IPS DF 4.7 (cell line): ENCODE data around the gene THSD7B.
"Not testable (repeated sequence)": the region's sequence is repeated elsewhere in the genome, so short reads cannot be mapped to it uniquely, and the experiment has no call there.

ENCODE experiments used
- DNase-seq: peaks from one replicate; pipeline ENCODE4 v3.0.0-alpha.2; 2013; ENCODE audit warnings: low spot score; ENCODE audit errors: extremely low read depth

THSD7B gene

DNA sequence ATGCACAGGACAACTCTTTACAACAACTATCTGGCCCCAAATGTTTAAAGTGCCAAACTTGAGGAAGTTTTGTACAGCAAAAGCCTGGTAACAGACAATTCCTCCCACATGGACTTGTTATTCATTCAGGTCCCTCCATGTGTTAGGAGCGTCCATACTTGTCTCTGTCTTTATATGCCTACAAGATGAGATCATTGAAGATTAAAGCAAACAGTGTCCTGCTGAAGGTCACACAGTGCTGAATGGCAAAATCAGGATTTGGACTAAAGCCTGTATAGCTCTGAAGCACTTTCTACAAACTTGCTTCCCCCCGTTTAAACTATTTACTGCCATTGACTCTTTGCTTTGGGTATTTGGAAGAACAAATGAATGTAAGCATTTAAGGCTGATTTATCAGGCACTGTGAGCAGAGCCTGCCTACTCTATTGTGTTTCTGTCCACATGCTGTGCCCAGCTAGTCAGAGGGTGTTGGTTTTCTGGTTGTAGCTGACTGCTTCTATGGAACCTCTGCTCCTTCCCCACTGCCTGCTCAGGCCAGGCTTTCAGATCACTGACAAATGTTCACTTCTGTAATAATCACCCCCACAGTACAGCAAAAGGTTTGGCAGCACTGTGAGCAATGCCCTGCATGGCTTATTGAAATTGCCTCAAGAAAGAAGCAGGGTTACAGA lies 274.3 kb downstream of the THSD7B start:
- no peak for DNase-seq

DNA sequence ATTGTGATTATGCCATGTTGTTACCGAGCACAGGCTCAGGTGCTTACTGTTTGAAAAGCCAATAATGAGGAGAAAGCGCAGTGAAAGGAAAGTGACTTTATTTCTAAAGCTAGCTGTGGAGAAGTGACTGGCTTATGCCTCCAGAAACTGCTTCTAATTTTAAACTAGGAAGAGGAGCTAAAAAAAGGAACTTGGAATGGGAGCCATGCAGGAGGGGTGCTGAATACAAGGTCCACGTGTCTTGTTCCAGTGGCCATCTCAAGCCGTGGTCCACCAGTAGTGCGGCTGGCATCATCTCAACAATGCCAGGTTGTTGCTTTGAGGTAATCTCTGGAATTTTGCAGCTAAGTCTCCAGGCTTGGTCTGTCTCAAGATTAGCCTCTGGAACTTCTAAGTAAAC lies 282.0 kb downstream of the THSD7B start:
- DNase-seq = no peak

DNA sequence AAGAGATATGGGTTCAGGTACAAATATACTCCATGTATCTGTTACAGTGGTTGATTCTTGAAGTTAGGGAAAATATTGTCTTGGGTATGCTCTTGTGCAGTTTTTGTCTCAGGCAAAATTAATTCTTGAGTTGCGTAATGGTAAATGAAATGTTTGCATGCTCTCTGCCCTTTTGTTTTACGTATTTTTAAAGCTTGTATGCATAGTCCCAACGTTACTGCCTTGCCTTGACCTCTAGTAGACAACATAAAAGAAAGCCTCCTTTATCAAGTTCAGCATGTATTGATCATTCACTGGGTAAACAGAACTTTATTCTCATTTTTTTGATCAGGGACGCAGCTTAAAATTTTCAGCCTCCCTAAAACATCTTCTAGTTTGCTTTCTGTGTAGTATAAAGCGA lies 283.1 kb downstream of the THSD7B start:
- DNase-seq = no peak

DNA sequence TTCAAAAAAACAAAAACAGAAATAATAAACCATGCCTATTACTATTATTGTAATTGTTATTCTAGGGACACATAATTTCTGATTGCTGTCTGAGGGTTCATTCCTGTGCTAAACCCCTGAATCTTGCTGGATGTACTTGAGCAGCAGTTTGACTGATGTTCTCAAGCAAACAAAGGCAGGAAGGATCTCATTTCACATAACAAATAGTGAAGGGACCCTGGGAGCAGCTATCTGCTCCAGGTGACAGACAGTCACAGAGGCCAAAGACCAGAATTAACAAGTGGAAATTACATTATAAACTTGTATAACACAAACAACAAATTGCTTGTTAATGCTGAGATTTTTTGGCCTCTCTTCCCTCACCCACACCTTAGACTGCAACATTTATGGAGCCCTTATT lies 284.2 kb downstream of the THSD7B start:
- DNase-seq = no peak

DNA sequence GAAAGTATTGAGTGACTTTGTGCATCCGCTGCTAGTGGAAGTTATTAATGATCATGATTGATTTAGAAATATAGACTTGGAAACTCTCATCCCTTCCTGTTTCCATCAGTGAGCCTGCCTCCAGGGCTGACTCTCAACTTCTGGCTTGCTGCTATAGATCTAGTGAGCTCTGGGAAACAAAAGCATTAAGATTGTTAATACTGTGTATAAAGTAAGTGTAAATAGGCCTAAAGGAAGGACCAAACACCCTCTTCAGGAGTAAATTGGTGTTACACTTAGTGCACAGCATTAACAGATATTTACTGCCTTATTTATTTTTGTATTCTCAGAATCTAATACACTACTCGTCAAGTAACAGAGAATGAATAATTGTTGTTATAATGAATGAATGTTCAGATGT lies 285.6 kb downstream of the THSD7B start:
- no peak for DNase-seq

DNA sequence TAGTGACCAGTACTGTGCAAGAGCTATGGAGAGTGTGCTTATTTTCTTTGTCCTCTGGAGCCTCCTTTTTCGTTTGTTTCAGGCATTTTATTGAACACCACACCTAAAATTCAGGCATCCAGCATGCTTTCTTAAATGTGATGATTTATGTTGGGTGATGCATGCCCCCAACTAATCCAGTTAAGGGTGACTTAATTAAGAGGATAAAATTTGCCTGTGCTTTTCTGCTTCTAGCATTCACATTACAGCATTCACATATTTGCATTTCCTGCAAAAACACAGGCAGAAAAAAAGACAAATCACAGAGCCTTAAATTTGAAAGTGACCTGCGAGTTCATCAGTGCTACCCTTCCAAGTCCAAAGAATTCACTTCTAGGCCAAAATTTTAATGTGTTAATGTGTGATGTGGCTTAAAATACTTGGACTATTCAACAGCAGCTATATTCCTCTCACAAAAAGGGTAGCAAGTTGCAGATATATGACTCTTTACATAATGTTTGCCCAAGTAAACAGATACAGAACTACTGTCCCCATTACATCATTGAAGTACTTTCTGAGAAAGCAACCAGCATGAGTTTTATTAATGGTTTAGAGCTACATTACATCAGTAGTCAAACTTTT lies 286.5 kb downstream of the THSD7B start:
- no peak for DNase-seq

DNA sequence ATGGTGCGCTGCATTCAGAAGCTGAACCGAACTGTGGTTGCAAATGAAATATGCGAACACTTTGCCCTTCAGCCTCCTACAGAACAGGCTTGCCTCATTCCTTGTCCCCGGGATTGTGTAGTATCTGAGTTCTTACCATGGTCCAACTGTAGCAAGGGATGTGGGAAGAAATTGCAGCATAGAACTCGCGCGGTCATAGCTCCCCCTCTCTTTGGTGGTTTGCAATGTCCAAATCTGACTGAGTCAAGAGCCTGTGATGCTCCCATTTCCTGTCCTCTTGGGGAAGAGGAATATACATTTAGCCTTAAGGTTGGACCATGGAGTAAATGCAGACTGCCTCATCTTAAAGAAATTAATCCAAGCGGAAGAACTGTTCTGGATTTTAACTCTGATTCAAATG lies 291.4 kb downstream of the THSD7B start:
- DNase-seq = no peak

DNA sequence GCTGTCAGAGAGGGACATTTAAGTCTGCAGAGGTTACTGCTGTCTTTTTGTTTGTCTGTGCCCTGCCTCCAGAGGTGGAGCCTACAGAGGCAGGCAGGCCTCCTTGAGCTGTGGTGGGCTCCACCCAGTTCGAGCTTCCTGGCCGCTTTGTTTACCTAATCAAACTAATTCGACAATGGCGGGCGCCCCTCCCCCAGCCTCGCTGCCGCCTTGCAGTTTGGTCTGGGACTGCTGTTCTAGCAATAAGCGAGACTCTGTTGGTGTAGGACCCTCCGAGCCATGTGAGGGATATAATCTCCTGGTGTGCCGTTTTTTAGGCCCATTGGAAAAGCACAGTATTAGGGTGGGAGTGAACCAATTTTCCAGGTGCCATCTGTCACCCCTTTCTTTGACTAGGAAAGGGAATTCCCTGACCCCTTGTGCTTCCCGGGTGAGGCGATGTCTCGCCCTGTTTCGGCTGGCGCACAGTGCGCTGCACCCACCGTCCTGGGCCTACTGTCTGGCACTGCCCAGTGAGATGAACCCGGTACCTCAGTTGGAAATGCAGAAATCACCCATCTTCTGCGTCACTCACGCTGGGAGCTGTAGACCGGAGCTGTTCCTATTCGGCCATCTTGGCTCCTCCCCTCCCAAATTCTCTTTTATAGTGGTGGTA lies 310.9 kb downstream of the THSD7B start:
- DNase-seq = not testable (repeated sequence)

DNA sequence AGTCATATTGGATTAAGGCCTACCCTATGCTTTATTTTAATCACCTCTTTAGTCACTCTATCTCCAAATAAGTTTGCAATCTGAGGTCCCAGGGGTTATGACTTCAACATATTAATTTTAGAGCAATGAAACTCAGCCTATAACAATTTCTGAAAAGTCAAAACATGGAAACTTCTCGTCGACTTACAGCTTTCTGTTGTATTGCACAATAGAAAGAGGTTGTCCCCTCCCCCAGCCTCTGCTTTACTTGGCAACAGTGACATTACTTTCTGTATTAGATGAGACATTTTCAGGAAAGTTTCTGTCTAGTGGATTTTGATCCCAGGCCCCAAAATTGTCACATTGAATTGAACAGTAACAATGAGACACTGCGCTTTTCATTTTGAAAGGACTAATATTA lies 326.4 kb downstream of the THSD7B start:
- no peak for DNase-seq

DNA sequence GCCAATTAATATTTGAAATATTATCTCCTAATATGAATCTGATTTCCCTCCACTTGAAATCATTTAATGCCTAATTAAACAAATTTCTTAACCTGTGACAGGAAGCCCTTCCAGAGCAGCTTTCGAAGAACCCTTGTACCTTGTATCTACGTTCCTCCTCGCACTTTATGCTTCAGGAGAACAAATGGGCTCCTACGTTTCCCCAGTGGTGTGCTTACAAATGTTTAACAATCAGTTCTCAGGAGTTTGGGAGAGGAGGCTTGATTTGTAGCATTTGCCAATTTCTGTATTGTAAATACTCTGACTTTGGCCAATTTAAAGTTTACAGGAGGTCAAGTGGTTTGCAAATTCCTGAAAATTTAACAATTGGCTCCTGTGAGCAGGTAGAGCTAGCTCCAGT lies 327.8 kb downstream of the THSD7B start:
- no peak for DNase-seq

DNA sequence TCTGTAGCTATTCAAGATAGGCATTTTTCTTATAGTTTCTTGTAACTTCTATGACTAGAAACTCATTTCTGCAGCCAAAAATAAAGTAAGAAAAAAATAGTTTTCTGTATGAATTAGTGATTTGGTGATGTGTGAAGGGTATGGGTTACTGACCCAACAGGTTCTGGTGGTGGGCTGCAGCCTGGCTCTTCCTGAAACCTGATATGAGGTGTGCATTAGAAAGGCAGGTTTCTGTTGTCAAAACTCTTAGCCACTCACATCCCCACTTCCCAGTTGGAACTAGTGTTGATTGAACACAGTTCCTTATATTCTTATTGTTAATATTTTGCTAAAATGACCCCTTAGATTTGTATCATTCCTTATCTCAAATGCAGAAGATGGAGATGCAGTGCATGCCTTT lies 330.8 kb downstream of the THSD7B start:
- no peak for DNase-seq

DNA sequence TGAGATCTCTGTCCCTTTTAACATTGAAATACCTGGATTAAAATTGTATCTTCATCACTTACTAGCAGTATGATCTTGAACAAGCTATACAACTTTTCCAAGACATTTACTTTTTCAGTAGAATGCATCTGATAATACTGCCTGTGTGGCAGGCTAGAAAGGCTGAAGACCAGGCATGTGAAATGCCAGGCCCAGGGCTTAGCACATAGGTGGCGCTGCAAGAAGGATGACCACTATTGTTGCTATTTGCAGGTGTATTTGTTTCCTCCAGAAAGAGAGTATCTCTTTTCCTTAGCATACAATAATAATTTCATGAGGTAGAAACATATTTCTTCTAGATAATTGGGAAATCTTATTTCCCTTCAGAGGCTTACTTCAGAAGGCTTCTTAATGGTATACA lies 331.3 kb downstream of the THSD7B start:
- DNase-seq = no peak

DNA sequence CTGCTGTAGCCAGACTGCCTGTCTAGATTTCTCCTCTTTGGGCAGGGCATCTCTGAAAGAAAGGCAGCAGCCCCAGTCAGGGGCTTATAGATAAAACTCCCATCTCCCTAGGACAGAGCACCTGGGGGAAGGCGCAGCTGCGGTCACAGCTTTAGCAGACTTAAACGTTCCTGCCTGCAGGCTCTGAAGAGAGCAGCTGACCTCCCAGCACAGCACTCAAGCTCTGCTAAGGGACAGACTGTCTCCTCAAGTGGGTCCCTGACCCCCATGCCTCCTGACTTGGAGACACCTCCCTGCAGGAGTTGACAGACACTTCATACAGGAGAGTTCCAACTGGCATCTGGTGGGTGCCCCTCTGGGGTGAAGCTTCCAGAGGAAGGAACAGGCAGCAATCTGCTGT lies 336.5 kb downstream of the THSD7B start:
- not testable (repeated sequence) for DNase-seq

DNA sequence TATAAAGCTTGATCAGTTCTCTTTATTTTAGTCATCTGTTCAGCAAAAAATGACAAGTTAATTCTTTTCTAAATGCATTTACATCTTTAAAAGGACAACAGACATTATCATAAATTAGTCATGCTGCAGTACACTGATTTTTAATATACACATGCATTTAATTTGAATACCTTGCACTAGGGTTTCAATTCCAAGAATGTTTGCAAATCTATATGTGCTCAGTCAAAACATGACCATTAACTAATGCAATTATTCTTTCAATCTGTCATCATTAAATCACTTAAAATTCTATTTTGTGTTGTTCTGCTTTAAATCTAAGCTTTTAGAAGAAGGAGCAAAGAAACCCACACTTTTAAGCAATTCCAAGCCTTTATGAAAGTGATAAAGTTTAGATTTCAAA lies 342.6 kb downstream of the THSD7B start:
- no peak for DNase-seq

DNA sequence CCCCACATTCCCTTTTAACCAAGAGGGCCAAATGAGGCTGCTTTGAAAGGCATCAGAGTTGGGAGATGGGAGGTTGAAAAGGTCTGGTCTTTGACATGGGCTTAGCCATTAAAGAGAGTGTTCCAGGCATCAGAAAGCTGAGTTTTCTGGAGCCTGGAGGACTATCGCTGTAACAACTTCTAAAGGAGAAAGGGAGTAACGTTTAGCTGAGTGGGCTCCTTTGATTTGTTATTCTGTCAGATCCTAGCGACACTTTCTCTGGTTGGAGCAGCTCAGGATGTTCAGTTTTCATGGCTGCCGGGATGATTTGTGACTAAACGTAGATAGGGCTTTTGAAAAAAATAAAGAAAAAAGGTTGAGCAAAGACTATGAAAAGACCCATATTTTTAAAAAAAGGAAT lies 346.6 kb downstream of the THSD7B start:
- no peak for DNase-seq

DNA sequence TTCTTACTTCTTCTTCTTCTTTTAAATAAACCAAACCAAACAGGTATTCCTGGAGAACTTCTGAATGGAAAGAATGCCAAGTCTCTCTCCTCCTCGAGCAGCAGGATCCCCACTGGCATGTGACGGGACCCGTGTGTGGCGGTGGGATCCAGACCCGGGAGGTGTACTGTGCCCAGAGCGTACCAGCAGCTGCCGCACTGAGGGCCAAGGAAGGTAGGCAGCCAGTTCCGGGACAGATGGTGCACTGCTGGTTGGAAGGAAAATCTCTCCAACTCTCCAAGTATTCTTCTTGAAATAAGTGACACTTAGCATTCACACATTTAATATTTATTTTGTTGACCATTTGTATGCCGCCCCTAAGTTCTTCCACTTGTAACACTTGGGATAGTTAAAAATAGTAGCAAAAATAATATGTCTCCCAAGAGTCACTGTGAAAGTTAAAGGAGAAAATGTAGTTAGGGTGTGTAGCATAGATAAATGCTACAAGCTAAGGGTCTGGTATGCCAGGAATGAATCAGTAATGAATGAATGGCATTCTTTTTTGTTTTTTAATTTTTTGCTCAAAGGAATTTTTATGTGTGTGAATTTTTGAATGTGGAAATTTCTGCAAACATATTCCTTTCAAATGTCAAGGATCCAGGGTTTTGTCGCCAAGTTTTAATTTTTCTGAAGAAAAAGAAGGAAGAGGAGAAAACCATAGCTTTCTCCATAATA lies 349.9 kb downstream of the THSD7B start:
- no peak for DNase-seq

DNA sequence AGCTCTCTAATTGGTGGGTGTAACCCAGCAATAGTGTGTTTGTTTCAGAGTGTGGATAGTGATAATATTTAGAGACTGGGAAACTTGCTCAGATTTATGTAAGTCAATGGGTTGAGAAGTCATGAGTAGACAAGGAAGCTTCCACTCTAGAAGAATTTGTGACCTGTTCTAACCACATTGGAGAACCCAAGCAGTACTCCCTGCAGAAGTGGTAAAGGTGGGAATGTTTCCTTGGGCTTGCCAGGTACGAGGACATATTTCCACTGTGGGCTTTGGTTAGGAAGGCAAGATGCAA lies 350.4 kb downstream of the THSD7B start:
- no peak for DNase-seq

DNA sequence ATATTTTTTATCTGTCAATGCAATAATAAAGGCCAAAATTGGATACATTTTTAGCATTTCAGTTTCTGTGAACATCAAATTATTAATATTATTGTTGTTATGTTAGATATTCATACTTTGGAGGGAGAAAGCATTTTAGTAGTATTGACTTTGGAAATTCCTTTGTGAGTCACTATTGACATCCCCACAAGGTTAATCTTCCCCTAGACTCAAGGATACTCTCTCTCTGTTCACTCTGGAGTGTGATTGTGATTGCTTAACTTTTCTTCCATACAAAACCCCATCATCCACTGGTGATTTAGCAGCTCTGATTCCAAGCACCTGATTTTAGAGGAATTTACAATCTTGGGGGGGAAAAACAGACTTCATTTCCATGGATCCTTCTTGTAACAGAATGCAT lies 352.0 kb downstream of the THSD7B start:
- DNase-seq = no peak

DNA sequence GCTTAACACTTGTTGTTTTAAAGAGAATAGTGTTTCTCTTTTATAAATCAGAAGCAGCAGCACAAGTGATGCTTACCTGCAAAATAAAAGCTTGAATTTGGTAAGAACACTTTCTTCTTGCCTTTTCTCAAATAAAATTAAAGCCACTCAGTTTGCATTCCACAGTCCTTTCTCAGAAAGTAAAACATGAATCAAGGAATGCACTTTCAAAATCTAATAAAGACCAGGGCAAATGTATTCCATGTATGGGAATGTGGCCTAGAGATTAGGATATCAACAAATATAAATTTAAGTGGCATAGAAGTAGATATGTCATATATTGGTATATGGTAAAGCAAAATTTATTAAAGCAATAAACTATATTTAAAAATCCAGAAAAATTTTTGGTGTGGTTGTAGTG lies 352.8 kb downstream of the THSD7B start:
- DNase-seq = no peak

DNA sequence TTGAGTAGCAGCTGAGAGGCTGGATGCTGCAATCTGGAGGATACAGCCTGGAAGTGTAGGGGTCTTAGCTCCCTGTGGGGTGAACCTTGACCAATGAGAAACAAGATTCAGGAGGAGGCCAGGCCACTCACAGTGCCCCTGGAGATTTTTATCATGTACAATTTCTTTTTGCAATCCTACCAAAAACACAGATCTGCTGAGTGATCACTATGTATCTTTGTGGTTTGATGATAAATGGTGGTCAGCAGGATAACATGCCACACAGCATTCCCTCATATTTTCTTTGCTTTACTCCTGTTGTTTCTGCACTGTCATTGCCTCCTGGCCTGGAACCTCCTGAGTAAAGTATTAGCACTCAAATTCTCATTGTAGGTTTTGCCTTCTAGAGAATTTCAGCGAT lies 357.9 kb downstream of the THSD7B start:
- no peak for DNase-seq

DNA sequence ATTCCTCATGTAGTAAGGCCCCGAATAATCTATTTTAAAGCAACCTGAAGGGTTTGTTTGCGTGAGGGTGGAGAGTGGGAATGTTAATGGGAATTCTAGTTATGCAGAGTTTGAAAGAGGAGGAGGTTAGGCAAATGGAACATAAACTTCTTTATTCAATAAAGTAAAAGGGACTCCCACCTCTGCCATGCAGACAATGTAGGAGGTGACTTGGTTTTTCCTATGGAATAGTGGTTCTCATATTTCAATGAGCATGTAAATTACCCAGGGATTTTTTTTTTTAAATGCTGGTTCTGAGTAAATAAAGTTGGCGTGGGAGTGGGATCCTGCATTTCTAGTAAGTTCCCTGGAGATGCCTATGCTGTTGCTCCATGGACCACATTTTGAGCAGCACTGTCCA lies 367.9 kb downstream of the THSD7B start:
- no peak for DNase-seq

DNA sequence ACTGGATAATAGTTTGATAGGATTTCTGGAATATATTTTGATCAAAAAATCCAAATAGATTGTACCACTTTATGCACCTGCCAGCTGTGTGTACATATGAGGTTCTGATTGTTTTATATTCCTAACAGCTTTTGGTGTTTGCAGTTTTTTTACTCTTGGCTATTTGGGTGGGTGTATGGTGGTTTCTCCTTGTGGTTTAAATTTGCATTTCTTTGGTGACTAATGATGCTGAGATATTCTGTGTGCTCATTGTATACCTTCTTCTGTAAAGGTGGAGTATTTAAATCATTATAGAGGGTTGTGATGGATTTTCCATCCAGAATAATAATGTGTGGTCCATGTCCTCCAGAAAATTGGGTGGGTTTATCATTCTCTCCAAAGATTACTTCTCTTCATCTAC lies 372.9 kb downstream of the THSD7B start:
- DNase-seq = no peak

DNA sequence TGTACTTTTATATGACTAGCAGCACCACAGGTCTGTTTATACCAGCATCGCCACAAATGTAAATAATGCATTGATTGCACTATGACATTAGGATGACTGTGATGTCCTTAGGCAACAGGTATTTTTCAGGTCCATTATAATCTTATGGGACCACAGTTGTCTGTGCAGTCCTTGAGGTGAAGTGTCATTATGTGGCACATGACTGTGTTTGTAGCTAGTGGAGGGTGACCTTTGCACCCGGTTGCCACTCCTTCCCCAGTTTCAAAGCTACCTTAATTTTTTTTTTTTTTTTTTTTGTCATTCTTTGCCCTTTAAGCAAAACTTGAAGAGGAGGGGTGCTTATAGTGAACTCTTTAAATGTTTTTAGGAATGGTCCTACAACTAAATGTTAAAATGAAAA lies 386.4 kb downstream of the THSD7B start:
- DNase-seq = no peak
